GM23248 (cell line): ENCODE data around the gene ARID5B. TPM values are rescaled to one million over a fixed set of nuclear protein-coding genes. Genes with fewer than 3 reads are reported as not detected.

Experiments used
- DNase-seq: peaks from one replicate; pipeline ENCODE4 v3.0.0-alpha.2; 2015
- H2AFZ ChIP-seq: fragments of 200-600 bp; sonication (generic); 2 replicates; pipeline ENCODE4 v1.6.1; 2016; ENCODE audit warnings: antibody characterized with exemption
- H3F3A ChIP-seq: fragments of 200-600 bp; sonication (generic); 2 replicates; pipeline ENCODE4 v1.6.1; 2016; ENCODE audit warnings: mild to moderate bottlenecking, antibody characterized with exemption, mixed run types; ENCODE audit not compliant: insufficient read depth
- H3K27ac ChIP-seq: fragments of 200-600 bp; sonication (generic); 2 replicates; pipeline ENCODE4 v1.5.1; 2016; ENCODE audit warnings: mild to moderate bottlenecking
- H3K27me3 ChIP-seq: fragments of 200-600 bp; sonication (generic); replicated peaks from 2 replicates; pipeline ENCODE4 v1.6.1; 2016; ENCODE audit warnings: mild to moderate bottlenecking; ENCODE audit not compliant: insufficient read depth
- H3K36me3 ChIP-seq: fragments of 200-600 bp; sonication (generic); 2 replicates; pipeline ENCODE4 v1.6.1; 2016; ENCODE audit warnings: low read depth, mild to moderate bottlenecking
- H3K4me1 ChIP-seq: fragments of 200-600 bp; sonication (generic); 2 replicates; pipeline ENCODE4 v1.6.1; 2016; ENCODE audit warnings: mild to moderate bottlenecking; ENCODE audit not compliant: insufficient read depth
- H3K4me2 ChIP-seq: fragments of 200-600 bp; sonication (generic); one replicate; pipeline ENCODE4 v1.6.1; 2016; ENCODE audit warnings: mild to moderate bottlenecking; ENCODE audit not compliant: unreplicated experiment
- H3K4me3 ChIP-seq: fragments of 200-600 bp; sonication (generic); 2 replicates; pipeline ENCODE4 v1.5.1; 2016; ENCODE audit warnings: mild to moderate bottlenecking
- H3K79me2 ChIP-seq: fragments of 200-600 bp; sonication (generic); 2 replicates; pipeline ENCODE4 v1.6.1; 2016; ENCODE audit warnings: mild to moderate bottlenecking; ENCODE audit not compliant: insufficient read depth
- H3K9ac ChIP-seq: fragments of 200-600 bp; sonication (generic); 2 replicates; pipeline ENCODE4 v1.6.1; 2016; ENCODE audit warnings: mild to moderate bottlenecking
- H3K9me2 ChIP-seq: fragments of 200-600 bp; sonication (generic); 2 replicates; pipeline ENCODE4 v1.6.1; 2016; ENCODE audit warnings: mixed run types, mild to moderate bottlenecking, moderate library complexity; ENCODE audit not compliant: insufficient read depth
- H3K9me3 ChIP-seq: fragments of 200-600 bp; sonication (generic); one replicate; pipeline ENCODE4 v1.6.1; 2017; ENCODE audit warnings: low read depth
- H4K20me1 ChIP-seq: fragments of 200-600 bp; sonication (generic); 2 replicates; pipeline ENCODE4 v1.6.0; 2016; ENCODE audit not compliant: insufficient read depth
- EZH2 ChIP-seq: fragments of 200-600 bp; sonication (generic); IDR thresholded peaks from 2 replicates; pipeline ENCODE4 v1.6.1; 2018; ENCODE audit warnings: antibody characterized with exemption, mild to moderate bottlenecking; ENCODE audit not compliant: insufficient read depth, poor library complexity, severe bottlenecking
- EZH2phosphoT487 ChIP-seq: fragments of 200-600 bp; sonication (generic); IDR thresholded peaks from 2 replicates; pipeline ENCODE4 v1.6.1; 2018; ENCODE audit warnings: antibody characterized with exemption, moderate library complexity, mild to moderate bottlenecking, low read depth; ENCODE audit not compliant: insufficient read depth
- WGBS, 2 experiments: methylation state at CpG; one replicate each; pipeline ENCODE4 v1.1.6; 2015 to 2017; ENCODE audit warnings: low lambda C conversion rate in 2 of 2, low coverage in 1 of 2; ENCODE audit errors: missing lambda C conversion rate in 2 of 2; 5-methylcytosine and 5-hydroxymethylcytosine counted together
- in situ Hi-C: fragments of 300-500 bp; cut with MboI; formaldehyde crosslinking; loops from 2 replicates; pipeline ENCODE4 v1.15.0; 2020
- polyA plus RNA-seq: library from polyadenylated mRNA; unstranded; fragments of >200 nt; fragmentation: Nextera tagmentation; extraction: Ambion mirVana; gene quantifications from 2 replicates; pipeline ENCODE4 v1.2.1, GENCODE V29; 2016
- total RNA-seq: library from RNA; depleted of rRNA; stranded (reverse); fragments of >200 nt; shearing (Covaris generic); gene quantifications from 2 replicates; pipeline ENCODE4 v1.2.3, GENCODE V29; 2014

ARID5B gene
- total and polyA plus RNA-seq, 2 experiments from 2014 or later = 56.7 to 78.8 TPM

DNA sequence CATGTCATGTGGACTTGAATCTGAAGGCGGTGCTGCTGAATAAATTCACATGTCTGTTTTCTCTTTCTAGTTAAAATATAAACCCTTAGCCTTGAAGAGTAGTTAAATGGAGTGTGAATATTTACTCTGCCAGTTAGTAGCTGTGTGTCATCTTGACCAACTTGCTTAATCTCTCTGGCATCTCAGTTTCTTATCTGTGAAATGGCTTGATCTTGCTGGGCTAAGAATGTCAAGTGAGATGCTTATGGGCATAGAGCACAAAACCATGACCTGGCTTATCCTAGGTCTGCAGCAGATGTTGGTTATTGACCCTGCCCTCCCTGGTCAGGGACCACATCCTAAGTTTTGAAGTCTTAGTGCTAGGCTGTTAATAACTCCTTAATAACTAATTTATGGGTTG is 16.6 kb downstream of the ARID5B start:
- in situ Hi-C loops = loop anchor here (25.0 kb wide), 1 partner anchor 319 kb away; no protein-coding TSS in a partner anchor
- Histone ChIP-seq H3K79me2 (peaks cover 99% of the 10 kb centered on the region), H3K9me2 (no peaks in the 10 kb centered on the region), H2AFZ (no peak overlapping the region), H3K9ac (no peak overlapping the region), H3K9me3 (no peaks in the 10 kb centered on the region), H3F3A (peaks cover 10% of the 10 kb centered on the region), H3K4me3 (no peak overlapping the region), H3K4me1 (peaks cover 10% of the 10 kb centered on the region), H3K36me3 (no peaks in the 10 kb centered on the region; the same call in 1 of the 2 replicates), H3K27me3 (no peaks in the 10 kb centered on the region), H4K20me1 (no peaks in the 10 kb centered on the region), H3K4me2 (no peak overlapping the region), H3K27ac (no peak overlapping the region)
- TF ChIP-seq EZH2 = no peak
- TF ChIP-seq EZH2phosphoT487 = no peak
- DNase-seq = no peak
- WGBS, 2 experiments = 100% methylated on average over 1 of the region's 1 CpG

DNA sequence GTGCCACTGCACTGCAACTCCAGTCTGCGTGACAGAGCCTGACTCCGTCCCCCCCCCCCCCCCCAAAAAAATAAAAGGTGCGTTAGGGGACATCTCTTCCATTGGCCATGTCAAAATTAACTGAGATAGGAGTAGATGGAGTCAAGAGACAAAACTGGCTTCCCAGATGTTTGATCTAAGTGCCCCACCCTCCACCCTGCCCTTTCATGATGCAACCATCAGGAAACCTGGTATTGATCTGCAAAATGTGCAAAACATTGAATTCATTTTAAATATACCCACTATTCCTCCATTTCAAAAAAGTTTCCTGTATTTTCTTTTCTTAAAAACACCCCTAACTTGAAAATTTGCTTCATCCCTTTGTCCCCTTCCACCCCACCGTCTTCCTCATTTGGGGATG is 17.5 kb downstream of the ARID5B start:
- in situ Hi-C loops = loop anchor here (25.0 kb wide), 1 partner anchor 318 kb away; no protein-coding TSS in a partner anchor
- Histone ChIP-seq H4K20me1 (no peaks in the 10 kb centered on the region), H3K27ac (no peak overlapping the region)

DNA sequence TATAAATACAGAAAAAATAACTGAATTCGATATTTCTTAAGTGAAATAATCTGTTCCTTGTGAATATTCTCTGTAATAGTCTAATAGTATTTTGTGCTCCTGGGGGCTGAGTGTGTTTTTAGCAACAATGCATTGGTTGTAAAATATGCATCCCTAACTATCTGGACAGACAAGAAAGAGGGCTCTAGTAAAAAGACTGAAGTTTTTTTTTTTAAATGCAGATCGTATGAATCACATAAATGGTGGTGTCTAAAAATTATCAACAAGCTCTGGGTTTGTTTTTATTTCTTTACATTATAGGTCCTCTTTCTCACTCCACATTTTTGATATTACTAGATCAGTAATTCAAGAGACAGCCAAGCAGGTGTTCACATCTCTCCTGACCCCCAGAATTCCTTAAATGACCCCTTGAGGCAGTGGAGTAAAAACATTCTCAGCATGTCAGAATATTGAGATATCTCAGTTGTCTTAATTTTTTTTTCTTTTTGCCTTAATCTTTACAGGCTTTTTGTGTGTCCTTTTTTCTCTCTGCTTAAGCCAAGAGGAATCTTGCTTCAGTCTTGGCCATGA is 18.2 kb downstream of the ARID5B start:
- in situ Hi-C loops = loop anchor here (25.0 kb wide), 1 partner anchor 318 kb away; no protein-coding TSS in a partner anchor
- H3K27me3 ChIP-seq = no peaks in the 10 kb centered on the region
- no peak for TF ChIP-seq EZH2
- TF ChIP-seq EZH2phosphoT487 = no peak
- no peak overlapping the region for H2AFZ ChIP-seq
- H3K9me2 ChIP-seq = no peaks in the 10 kb centered on the region
- no peaks in the 10 kb centered on the region for H3K36me3 ChIP-seq
- no peak for DNase-seq
- no peak overlapping the region for H3K4me3 ChIP-seq
- peaks cover 25% of the 10 kb centered on the region for H3F3A ChIP-seq
- no peaks in the 10 kb centered on the region for H3K9me3 ChIP-seq
- WGBS, 2 experiments = 77 to 80% methylated on average over 2 of the region's 2 CpGs
- no peak overlapping the region for H3K4me2 ChIP-seq
- H3K4me1 ChIP-seq = peaks cover 10% of the 10 kb centered on the region
- no peak overlapping the region for H3K27ac ChIP-seq
- peaks cover 98% of the 10 kb centered on the region for H3K79me2 ChIP-seq
- no peaks in the 10 kb centered on the region for H4K20me1 ChIP-seq
- H3K9ac ChIP-seq = no peak overlapping the region

More for the DNA sequence above, 17.5 kb downstream of the ARID5B start:
- no peaks in the 10 kb centered on the region for H3K27me3 ChIP-seq
- H3K79me2 ChIP-seq = peaks cover 98% of the 10 kb centered on the region
- H3K36me3 ChIP-seq = no peaks in the 10 kb centered on the region; the same call in 1 of the 2 replicates
- H3K9me3 ChIP-seq = no peaks in the 10 kb centered on the region
- no peak overlapping the region for H3K9ac ChIP-seq
- H3K4me3 ChIP-seq = no peak overlapping the region
- DNase-seq = no peak
- no peak overlapping the region for H3K4me2 ChIP-seq
- TF ChIP-seq EZH2 (no peak), EZH2phosphoT487 (no peak)
- H3K4me1 ChIP-seq = peaks cover 10% of the 10 kb centered on the region
- H2AFZ ChIP-seq = no peak overlapping the region
- 88 to 90% methylated on average over 3 to 4 of the region's 4 CpGs for WGBS, 2 experiments
- peaks cover 19% of the 10 kb centered on the region for H3F3A ChIP-seq
- H3K9me2 ChIP-seq = no peaks in the 10 kb centered on the region

DNA sequence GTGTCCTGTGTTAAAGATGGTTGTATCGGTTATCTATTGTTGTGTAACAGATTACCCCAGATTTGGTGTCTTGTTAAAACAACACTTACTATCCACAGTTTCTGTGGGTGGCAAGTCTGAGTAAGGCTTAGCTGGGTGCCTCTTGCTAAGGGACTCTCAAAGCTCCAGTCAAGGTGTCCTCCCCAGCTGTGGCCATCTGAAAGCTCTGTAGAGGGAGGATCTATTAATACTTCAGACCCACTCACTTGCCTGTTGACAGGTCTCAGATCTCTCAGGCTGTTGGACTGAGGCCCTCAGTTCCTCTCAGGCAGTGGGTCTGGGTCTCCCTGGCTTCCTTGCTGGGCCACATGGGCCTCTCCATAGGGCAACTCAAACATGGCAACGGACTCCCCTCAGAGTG is 19.6 kb downstream of the ARID5B start:
- no peak for TF ChIP-seq EZH2
- Histone ChIP-seq H3K27ac (no peak overlapping the region), H3K4me2 (no peak overlapping the region), H3K4me3 (no peak overlapping the region), H3K27me3 (no peaks in the 10 kb centered on the region), H3K36me3 (no peaks in the 10 kb centered on the region), H3K9me3 (no peaks in the 10 kb centered on the region), H3F3A (peaks cover 25% of the 10 kb centered on the region), H3K4me1 (peaks cover 10% of the 10 kb centered on the region), H4K20me1 (no peaks in the 10 kb centered on the region), H2AFZ (no peak overlapping the region), H3K9me2 (no peaks in the 10 kb centered on the region), H3K9ac (no peak overlapping the region), H3K79me2 (peaks cover 98% of the 10 kb centered on the region)
- in situ Hi-C loops = loop anchor here (25.0 kb wide), 1 partner anchor 316 kb away; no protein-coding TSS in a partner anchor
- DNase-seq = no peak
- WGBS, 2 experiments = 82 to 92% methylated on average over 2 of the region's 2 CpGs
